CD14-positive monocyte (primary cell): ENCODE results near the gene NENF. TPM values are rescaled to one million over a fixed set of nuclear protein-coding genes. Genes with fewer than 3 reads are reported as not detected.

Experiments used
- DNase-seq, 3 donors: peaks; one replicate each; pipeline ENCODE4 v3.0.0-alpha.2; 2011 to 2022
- H2AFZ ChIP-seq: 2 replicates; pipeline ENCODE4 v1.6.0; 2012; ENCODE audit warnings: mild to moderate bottlenecking, low read depth, low read length, inconsistent platforms; ENCODE audit not compliant: insufficient read depth, poor library complexity, severe bottlenecking
- H3K27ac ChIP-seq, 2 donors: 1 replicate in 1 of 2; 2 replicates in 1 of 2; pipeline ENCODE4 v1.5.1; 2012 to 2013; ENCODE audit warnings: low read length in 2 of 2, control low read depth in 1 of 2, inconsistent platforms in 1 of 2, low read depth in 1 of 2, mild to moderate bottlenecking in 1 of 2
- H3K27me3 ChIP-seq, 2 donors: one replicate each; pipeline versions ENCODE4 v1.6.0 to v1.6.1; 2011 to 2013; ENCODE audit warnings: low read length in 2 of 2; ENCODE audit not compliant: control insufficient read depth in 2 of 2, insufficient read depth in 2 of 2
- H3K36me3 ChIP-seq, 2 donors: replicated peaks in 1 of 2; 1 replicate in 1 of 2; 2 replicates in 1 of 2; pipeline versions ENCODE4 v1.5.1 to v1.6.1; 2012 to 2013; ENCODE audit warnings: low read length in 2 of 2, control low read depth in 1 of 2, inconsistent platforms in 1 of 2, mild to moderate bottlenecking in 1 of 2; ENCODE audit not compliant: insufficient read depth in 2 of 2, control insufficient read depth in 1 of 2
- H3K4me1 ChIP-seq, 2 donors: 1 replicate in 1 of 2; 2 replicates in 1 of 2; pipeline versions ENCODE4 v1.5.1 to v1.6.1; 2012 to 2013; ENCODE audit warnings: low read length in 2 of 2, control low read depth in 1 of 2, inconsistent platforms in 1 of 2, mild to moderate bottlenecking in 1 of 2, moderate library complexity in 1 of 2; ENCODE audit not compliant: insufficient read depth in 2 of 2, control insufficient read depth in 1 of 2
- H3K4me2 ChIP-seq: replicated peaks from 2 replicates; pipeline ENCODE3; 2012; ENCODE audit warnings: low read length, moderate library complexity, mild to moderate bottlenecking; ENCODE audit not compliant: poor library complexity, severe bottlenecking; ENCODE audit errors: extremely low read depth
- H3K4me3 ChIP-seq, 3 experiments: fragments of 200-600 bp in 1 of 3; sonication (generic) in 1 of 3; replicated peaks in 1 of 3; 1 replicate in 2 of 3; 2 replicates in 1 of 3; pipeline ENCODE4 v1.5.1; 2011 to 2013; ENCODE audit warnings: low read length in 3 of 3, mild to moderate bottlenecking in 3 of 3, control low read depth in 2 of 3, low read depth in 2 of 3, inconsistent platforms in 1 of 3, moderate library complexity in 1 of 3
- H3K79me2 ChIP-seq: 2 replicates; pipeline ENCODE4 v1.6.0; 2012; ENCODE audit warnings: mild to moderate bottlenecking, control low read depth, inconsistent platforms, low read length, moderate library complexity; ENCODE audit not compliant: insufficient read depth
- H3K9ac ChIP-seq: 2 replicates; pipeline ENCODE4 v1.6.0; 2017; ENCODE audit warnings: low read length, mild to moderate bottlenecking; ENCODE audit not compliant: insufficient read depth, poor library complexity, severe bottlenecking
- H3K9me3 ChIP-seq, 2 donors: replicated peaks in 1 of 2; 1 replicate in 1 of 2; 2 replicates in 1 of 2; pipeline versions ENCODE4 v1.5.1 to v1.6.1; 2012 to 2013; ENCODE audit warnings: low read length in 2 of 2, control low read depth in 1 of 2; ENCODE audit not compliant: control insufficient read depth in 1 of 2, insufficient read depth in 1 of 2
- H4K20me1 ChIP-seq: 2 replicates; pipeline ENCODE4 v1.6.0; 2012; ENCODE audit warnings: mild to moderate bottlenecking, low read length, control low read depth, moderate library complexity; ENCODE audit not compliant: insufficient read depth
- H3K27ac Mint-ChIP-seq, 7 donors: one replicate each; pipeline ENCODE4 v1.8.0; 2020; ENCODE audit warnings: mild to moderate bottlenecking in 7 of 7, mixed read lengths in 7 of 7, moderate library complexity in 6 of 7, inconsistent platforms in 2 of 7
- H3K27me3 Mint-ChIP-seq, 3 donors: one replicate each; pipeline ENCODE4 v1.8.0; 2021 to 2022; ENCODE audit warnings: low read depth in 3 of 3, mild to moderate bottlenecking in 3 of 3, mixed read lengths in 3 of 3, moderate library complexity in 3 of 3, inconsistent platforms in 1 of 3
- H3K36me3 Mint-ChIP-seq, 2 donors: one replicate each; pipeline ENCODE4 v1.8.0; 2020; ENCODE audit warnings: mixed read lengths in 2 of 2, inconsistent platforms in 1 of 2, mild to moderate bottlenecking in 1 of 2
- H3K4me1 Mint-ChIP-seq: one replicate; pipeline ENCODE4 v1.8.0; 2020; ENCODE audit warnings: mild to moderate bottlenecking, mixed read lengths
- H3K4me3 Mint-ChIP-seq, 2 donors: one replicate each; pipeline ENCODE4 v1.8.0; 2020; ENCODE audit warnings: mild to moderate bottlenecking in 2 of 2, mixed read lengths in 2 of 2, moderate library complexity in 1 of 2
- H3K9me3 Mint-ChIP-seq, 7 donors: one replicate each; pipeline ENCODE4 v1.8.0; 2020 to 2022; ENCODE audit warnings: mixed read lengths in 7 of 7, mild to moderate bottlenecking in 6 of 7, moderate library complexity in 6 of 7, inconsistent platforms in 2 of 7
- WGBS: methylation state at CpG from one replicate; pipeline ENCODE4 v1.1.5; 2013; ENCODE audit warnings: missing lambda C conversion rate; ENCODE audit not compliant: insufficient coverage; 5-methylcytosine and 5-hydroxymethylcytosine counted together
- intact Hi-C, 2 donors: fragments of 100-400 bp; cut with micrococcal nuclease; formaldehyde crosslinking; loops; one replicate each; pipeline versions ENCODE4 v1.15.0 to v1.15.1; 2023
- polyA plus RNA-seq, 3 donors: library from polyadenylated mRNA; depleted of rRNA in 1 of 3; unstranded in 2 of 3; stranded (reverse) in 1 of 3; fragments of 300-500 nt in 2 of 3; fragments of >200 nt in 1 of 3; fragmentation: Illumina TruSeq in 2 of 3; gene quantifications; 1 replicate in 2 of 3; 2 replicates in 1 of 3; pipeline ENCODE4 v1.2.3, GENCODE V29; 2012 to 2021
- TF ChIP-seq, protein P1 (sequence below): fragments of 200-600 bp; IDR thresholded peaks from one replicate; pipeline ENCODE4 v1.8.0; 2022; ENCODE audit warnings: antibody characterized with exemption, mild to moderate bottlenecking

Gene NENF
- polyA plus RNA-seq, 3 donors, result 9.7 to 56.4 (median 42.3) TPM

DNA sequence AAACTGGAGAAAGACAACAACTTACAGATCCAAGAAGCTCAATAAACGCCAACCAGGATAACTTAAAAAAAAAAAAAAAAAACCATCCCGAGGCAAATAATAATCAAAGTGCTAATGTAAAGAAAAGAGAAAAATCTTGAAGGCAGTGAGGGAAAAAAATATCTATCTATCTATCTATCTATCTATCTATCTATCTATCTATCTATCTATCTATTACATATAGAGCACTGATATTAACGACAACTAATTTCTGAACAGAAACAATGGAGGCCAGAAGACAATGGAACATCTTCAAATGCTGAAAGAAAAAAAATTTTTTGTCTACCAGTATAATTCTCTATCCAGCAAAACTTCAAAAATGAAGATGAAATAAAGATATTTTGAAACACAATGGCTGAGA lies 36.1 kb upstream of the NENF start:
- DNase-seq, result no peak
- Histone ChIP-seq H3K36me3 (peaks cover 8 to 41% of the 10 kb centered on the region in 2 donors), H3K27ac (no peak overlapping the region), H3K79me2 (peaks cover 41% of the 10 kb centered on the region), H3K4me2 (no peak overlapping the region), H2AFZ (no peak overlapping the region), H3K4me3 (no peak overlapping the region), H3K9me3 (peaks cover 9 to 21% of the 10 kb centered on the region in 2 donors), H3K9ac (no peak overlapping the region), H3K4me1 (peaks cover 0 to 6% of the 10 kb centered on the region in 2 donors), H3K27me3 (no peaks in the 10 kb centered on the region), H4K20me1 (peaks cover 3% of the 10 kb centered on the region)
- no CpG with 5 or more reads among the region's 3 CpGs for WGBS
- Mint-ChIP-seq H3K27me3 (peaks cover 0 to 2% (median 0%) of the 10 kb centered on the region in 3 donors), H3K4me1 (peaks cover 4% of the 10 kb centered on the region), H3K27ac (no peak overlapping the region), H3K9me3 (peaks cover 23 to 41% (median 32%) of the 10 kb centered on the region in 7 donors), H3K4me3 (no peak overlapping the region), H3K36me3 (peaks cover 48 to 58% of the 10 kb centered on the region in 2 donors)
- TF ChIP-seq, protein P1, sequence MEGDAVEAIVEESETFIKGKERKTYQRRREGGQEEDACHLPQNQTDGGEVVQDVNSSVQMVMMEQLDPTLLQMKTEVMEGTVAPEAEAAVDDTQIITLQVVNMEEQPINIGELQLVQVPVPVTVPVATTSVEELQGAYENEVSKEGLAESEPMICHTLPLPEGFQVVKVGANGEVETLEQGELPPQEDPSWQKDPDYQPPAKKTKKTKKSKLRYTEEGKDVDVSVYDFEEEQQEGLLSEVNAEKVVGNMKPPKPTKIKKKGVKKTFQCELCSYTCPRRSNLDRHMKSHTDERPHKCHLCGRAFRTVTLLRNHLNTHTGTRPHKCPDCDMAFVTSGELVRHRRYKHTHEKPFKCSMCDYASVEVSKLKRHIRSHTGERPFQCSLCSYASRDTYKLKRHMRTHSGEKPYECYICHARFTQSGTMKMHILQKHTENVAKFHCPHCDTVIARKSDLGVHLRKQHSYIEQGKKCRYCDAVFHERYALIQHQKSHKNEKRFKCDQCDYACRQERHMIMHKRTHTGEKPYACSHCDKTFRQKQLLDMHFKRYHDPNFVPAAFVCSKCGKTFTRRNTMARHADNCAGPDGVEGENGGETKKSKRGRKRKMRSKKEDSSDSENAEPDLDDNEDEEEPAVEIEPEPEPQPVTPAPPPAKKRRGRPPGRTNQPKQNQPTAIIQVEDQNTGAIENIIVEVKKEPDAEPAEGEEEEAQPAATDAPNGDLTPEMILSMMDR, result no peak
- intact Hi-C loops, result no loop called here

DNA sequence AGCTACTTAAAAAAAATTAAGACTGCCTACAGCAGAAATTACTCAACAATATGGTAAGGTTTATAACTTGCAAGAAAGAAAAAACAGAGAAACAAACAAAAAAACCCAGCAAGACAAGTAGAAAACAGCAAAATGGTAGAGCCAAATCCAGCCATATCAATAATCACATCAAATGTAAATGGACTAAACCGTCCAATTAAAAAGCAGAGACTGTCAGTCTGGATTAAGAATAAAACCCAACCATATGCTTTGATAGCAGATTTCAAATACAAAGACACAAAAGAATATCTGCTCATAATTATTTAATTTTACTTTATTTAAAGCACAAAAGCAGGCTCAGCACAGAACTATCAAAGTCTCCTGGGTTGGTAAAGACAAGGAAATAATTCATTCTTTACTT lies 35.5 kb upstream of the NENF start:
- TF ChIP-seq, protein P1, result no peak
- Histone ChIP-seq H4K20me1 (peaks cover 3% of the 10 kb centered on the region), H3K79me2 (peaks cover 41% of the 10 kb centered on the region), H2AFZ (no peak overlapping the region), H3K4me2 (no peak overlapping the region), H3K9me3 (peaks cover 9 to 21% of the 10 kb centered on the region in 2 donors), H3K4me3 (no peak overlapping the region), H3K27me3 (no peaks in the 10 kb centered on the region), H3K36me3 (peaks cover 8 to 41% of the 10 kb centered on the region in 2 donors), H3K4me1 (peaks cover 2 to 11% of the 10 kb centered on the region in 2 donors), H3K9ac (no peak overlapping the region), H3K27ac (no peak overlapping the region)
- 100% methylated on average over 1 of the region's 1 CpG for WGBS
- Mint-ChIP-seq H3K27me3 (peaks cover 0 to 2% (median 0%) of the 10 kb centered on the region in 3 donors), H3K4me1 (peaks cover 9% of the 10 kb centered on the region), H3K9me3 (peaks cover 22 to 38% (median 29%) of the 10 kb centered on the region in 7 donors), H3K27ac (no peak overlapping the region), H3K4me3 (no peak overlapping the region), H3K36me3 (peaks cover 44 to 53% of the 10 kb centered on the region in 2 donors)
- intact Hi-C loops, result no loop called here
- no peak for DNase-seq
